Measurements from ENCODE around the gene VEZT.
"Not testable (repeated sequence)": the region's sequence is repeated elsewhere in the genome, so short reads cannot be mapped to it uniquely, and the experiment has no call there.

The VEZT gene

GRCh38 chr12:95261109-95261508, 43.5 kb downstream of the VEZT start:
- no peak for DNase-seq

GRCh38 chr12:95262808-95263207, 45.2 kb downstream of the VEZT start:
- no peak for DNase-seq

- DNase-seq, result no peak
Measured at GRCh38 chr12:95265765-95266164, 48.2 kb downstream of the VEZT start.

GRCh38 chr12:95266254-95266653, 48.6 kb downstream of the VEZT start:
- no peak for DNase-seq

- DNase-seq, result no peak
Measured at GRCh38 chr12:95269892-95270291, 52.3 kb downstream of the VEZT start.

- no peak for DNase-seq
Measured at GRCh38 chr12:95271465-95271864, 53.9 kb downstream of the VEZT start.

GRCh38 chr12:95277139-95277538, 59.5 kb downstream of the VEZT start:
- no peak for DNase-seq

- no peak for DNase-seq
Measured at GRCh38 chr12:95279856-95280255, 62.2 kb downstream of the VEZT start.

GRCh38 chr12:95282266-95282665, 64.7 kb downstream of the VEZT start:
- DNase-seq, result no peak

GRCh38 chr12:95283371-95283770, 65.8 kb downstream of the VEZT start:
- no peak for DNase-seq

- DNase-seq, result no peak
Measured at GRCh38 chr12:95286713-95287112, 69.1 kb downstream of the VEZT start.

- DNase-seq, result no peak
Measured at GRCh38 chr12:95291501-95291900, 73.9 kb downstream of the VEZT start.

GRCh38 chr12:95298916-95299315, 81.3 kb downstream of the VEZT start:
- no peak for DNase-seq

- DNase-seq, result no peak
Measured at GRCh38 chr12:95300286-95300685, 82.7 kb downstream of the VEZT start.

GRCh38 chr12:95303476-95303875, 85.9 kb downstream of the VEZT start:
- DNase-seq, result no peak

GRCh38 chr12:95304673-95305198, 87.1 kb downstream of the VEZT start:
- DNase-seq, result no peak

GRCh38 chr12:95312656-95313055, 95.0 kb downstream of the VEZT start:
- DNase-seq, result no peak

- not testable (repeated sequence) for DNase-seq
Measured at GRCh38 chr12:95314756-95315155, 97.1 kb downstream of the VEZT start.

GRCh38 chr12:95316798-95317197, 99.2 kb downstream of the VEZT start:
- DNase-seq, result no peak

GRCh38 chr12:95318071-95318545, 100.5 kb downstream of the VEZT start:
- no peak for DNase-seq

GRCh38 chr12:95319694-95320331, 102.2 kb downstream of the VEZT start:
- DNase-seq, result no peak

GRCh38 chr12:95321516-95322246, 104.1 kb downstream of the VEZT start:
- no peak for DNase-seq

GRCh38 chr12:95322326-95322725, 104.7 kb downstream of the VEZT start:
- DNase-seq, result no peak

GRCh38 chr12:95323212-95323611, 105.6 kb downstream of the VEZT start:
- DNase-seq, result no peak

Measured in activated CD4-positive, alpha-beta T cell treated with anti-CD3 and anti-CD28 coated beads for 1 hour (primary cell).